Measurements from ENCODE around the gene EYS.

- TF ChIP-seq CTCF (IDR thresholded peaks at IDR 0.05) = no peak
- no peak for TF ChIP-seq POLR2A (IDR thresholded peaks at IDR 0.05)
Observed at GRCh38 chr6:64383277-64383676, 1323.7 kb downstream of the EYS start.

All from breast epithelium (tissue), 3 donors.